Neural cell (in vitro differentiated cells): Measurements from ENCODE around the gene ZNF615. TPM values are rescaled to one million over a fixed set of nuclear protein-coding genes. Genes with fewer than 3 reads are reported as not detected.
"Not testable (repeated sequence)": the region's sequence is repeated elsewhere in the genome, so short reads cannot be mapped to it uniquely, and the experiment has no call there.

Experiments
- H2AFZ ChIP-seq: fragments of 200-600, 300-800 bp; sonication (generic), shearing (Covaris generic); 2 replicates; pipeline ENCODE4 v1.6.0; 2014; ENCODE audit warnings: low read depth, mild to moderate bottlenecking, antibody characterized with exemption, low read length, moderate library complexity
- H3F3A ChIP-seq: fragments of 200-600 bp; shearing (Covaris generic); 2 replicates; pipeline ENCODE4 v1.6.1; 2016; ENCODE audit warnings: mild to moderate bottlenecking, moderate library complexity, mixed read lengths, antibody characterized with exemption, low read length; ENCODE audit not compliant: insufficient read depth, poor library complexity, severe bottlenecking
- H3K27ac ChIP-seq: fragments of 200-600, 300-800 bp; sonication (generic), shearing (Covaris generic); 2 replicates; pipeline ENCODE4 v1.5.1; 2014; ENCODE audit warnings: mild to moderate bottlenecking, low read length, moderate library complexity
- H3K27me3 ChIP-seq: fragments of 300-800, 200-600 bp; sonication (generic), shearing (Covaris generic); 2 replicates; pipeline ENCODE4 v1.6.0; 2014; ENCODE audit warnings: mild to moderate bottlenecking, low read depth, low read length, moderate library complexity; ENCODE audit not compliant: insufficient read depth
- H3K36me3 ChIP-seq: fragments of 300-800, 200-600 bp; sonication (generic), shearing (Covaris generic); 2 replicates; pipeline ENCODE4 v1.5.1; 2014; ENCODE audit warnings: mild to moderate bottlenecking, antibody characterized with exemption, low read length, moderate library complexity; ENCODE audit not compliant: insufficient read depth
- H3K4me2 ChIP-seq: fragments of 300-800, 200-600 bp; sonication (generic), shearing (Covaris generic); 2 replicates; pipeline ENCODE4 v1.6.0; 2014; ENCODE audit warnings: mild to moderate bottlenecking, low read length
- H3K4me3 ChIP-seq: fragments of 300-800, 200-600 bp; sonication (generic), shearing (Covaris generic); 2 replicates; pipeline ENCODE4 v1.5.1; 2014; ENCODE audit warnings: mild to moderate bottlenecking, low read length, moderate library complexity
- H3K79me2 ChIP-seq: fragments of 200-600 bp; shearing (Covaris generic); replicated peaks from 2 replicates; pipeline ENCODE4 v1.6.0; 2014; ENCODE audit warnings: mild to moderate bottlenecking, low read length, moderate library complexity; ENCODE audit not compliant: insufficient read depth
- H3K9ac ChIP-seq: fragments of 300-800, 200-600 bp; sonication (generic), shearing (Covaris generic); 2 replicates; pipeline ENCODE4 v1.6.1; 2016; ENCODE audit warnings: mild to moderate bottlenecking, low read length, mixed read lengths
- H3K9me2 ChIP-seq: fragments of 200-600 bp; shearing (Covaris generic); 2 replicates; pipeline ENCODE4 v1.6.1; 2016; ENCODE audit warnings: mild to moderate bottlenecking, low read length, mixed read lengths; ENCODE audit not compliant: insufficient read depth
- H3K9me3 ChIP-seq: fragments of 200-600, 300-800 bp; sonication (generic), shearing (Covaris generic); 2 replicates; pipeline ENCODE4 v1.6.1; 2016; ENCODE audit warnings: mild to moderate bottlenecking, mixed run types, low read length, moderate library complexity, mixed read lengths
- H4K20me1 ChIP-seq: fragments of 200-600 bp; shearing (Covaris generic); 2 replicates; pipeline ENCODE4 v1.6.1; 2016; ENCODE audit warnings: mild to moderate bottlenecking, mixed run types; ENCODE audit not compliant: insufficient read depth
- EP300 ChIP-seq: fragments of 450-650 bp; conservative IDR thresholded peaks from 2 replicates; pipeline ENCODE4 v1.6.1; 2014; ENCODE audit warnings: antibody characterized with exemption, mild to moderate bottlenecking, moderate library complexity; ENCODE audit not compliant: poor library complexity, severe bottlenecking
- EZH2 ChIP-seq: fragments of 200-600, 300-800 bp; shearing (Covaris generic), sonication (generic); IDR thresholded peaks from 2 replicates; pipeline ENCODE4 v1.6.1; 2014; ENCODE audit warnings: antibody characterized with exemption, low read length, borderline replicate concordance, mild to moderate bottlenecking; ENCODE audit not compliant: insufficient read depth, poor library complexity, severe bottlenecking
- MXI1 ChIP-seq: fragments of 450-650 bp; conservative IDR thresholded peaks from 2 replicates; pipeline ENCODE4 v1.6.1; 2014; ENCODE audit warnings: antibody characterized with exemption, mild to moderate bottlenecking; ENCODE audit not compliant: poor library complexity, severe bottlenecking
- POLR2AphosphoS5 ChIP-seq: IDR thresholded peaks from 2 replicates; pipeline ENCODE4 v1.6.1; 2012
- RAD21 ChIP-seq: fragments of 450-650 bp; conservative IDR thresholded peaks from 2 replicates; pipeline ENCODE4 v1.6.1; 2014; ENCODE audit warnings: antibody characterized with exemption, mild to moderate bottlenecking, moderate library complexity
- SMC3 ChIP-seq: fragments of 450-650 bp; conservative IDR thresholded peaks from 2 replicates; pipeline ENCODE4 v1.6.1; 2014; ENCODE audit warnings: antibody characterized with exemption, mild to moderate bottlenecking, moderate library complexity; ENCODE audit not compliant: poor library complexity
- TAF1 ChIP-seq: IDR thresholded peaks from 2 replicates; pipeline ENCODE4 v1.6.1; 2012; ENCODE audit warnings: low read depth
- polyA plus RNA-seq: library from polyadenylated mRNA; depleted of rRNA; stranded (reverse); fragments of >200 nt; gene quantifications from 2 replicates; pipeline ENCODE4 v1.2.3, GENCODE V29; 2014
- TF ChIP-seq, protein P1 (sequence below): IDR thresholded peaks from 2 replicates; pipeline ENCODE4 v1.6.1; 2012; ENCODE audit warnings: borderline replicate concordance
- TF ChIP-seq, protein P2 (sequence below): fragments of 450-650 bp; IDR thresholded peaks from 2 replicates; pipeline ENCODE4 v1.5.1; 2014; ENCODE audit warnings: antibody characterized with exemption, mild to moderate bottlenecking, moderate library complexity; ENCODE audit not compliant: poor library complexity, severe bottlenecking

The ZNF615 gene
- polyA plus RNA-seq, 1 donor from 2014 or later, result 16.3 TPM

DNA sequence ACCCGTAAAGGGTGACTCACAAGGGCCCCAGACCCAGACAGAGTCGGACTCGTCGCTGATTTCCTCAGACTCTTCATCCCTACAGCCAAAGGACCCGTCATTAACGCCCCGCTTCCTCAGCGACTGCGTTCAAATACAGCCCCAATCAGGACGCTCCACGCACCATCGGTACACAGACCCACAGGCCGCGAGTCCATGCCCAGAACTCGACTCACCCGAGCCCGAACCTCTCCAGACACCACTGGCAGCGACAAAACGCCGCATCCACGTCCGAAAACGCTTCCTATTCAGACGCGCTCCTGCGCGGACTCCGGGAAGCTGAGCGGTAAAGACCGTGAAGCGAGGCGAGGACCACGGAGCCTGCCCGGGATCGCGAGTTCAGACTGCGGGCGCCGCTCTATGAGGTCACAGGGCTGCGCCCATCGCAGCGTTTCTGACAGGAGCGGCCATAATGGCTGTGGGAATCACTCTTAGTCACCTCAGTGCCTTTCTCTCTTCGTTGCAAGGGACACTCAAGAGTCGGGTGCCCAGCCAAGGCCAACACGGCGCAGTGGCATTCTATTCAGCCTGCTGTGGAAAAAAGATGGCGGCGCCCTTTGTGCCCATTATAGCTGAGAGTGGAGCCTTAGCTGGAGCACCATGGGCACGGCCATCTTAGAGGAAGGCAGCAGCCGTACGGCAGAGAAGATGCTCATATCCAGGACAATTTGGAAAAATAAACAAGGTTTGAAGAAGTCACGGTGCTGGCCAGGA, 20.2 kb upstream of the ZNF615 start, which contains the start of gene ZNF614:
Gene ZNF614, minus strand, starts transcription at position 353 of the 753 bp plus-strand sequence. CDS start 2,634 bp downstream, outside the sequence.
- peaks cover 32% of the 10 kb centered on the region for H3K79me2 ChIP-seq
- peaks cover 28% of the 10 kb centered on the region for H3K36me3 ChIP-seq
- H4K20me1 ChIP-seq, result no peaks in the 10 kb centered on the region

GRCh38 chr19:52026255-52026990, 18.4 kb upstream of the ZNF615 start:
- not testable (repeated sequence) for H3F3A ChIP-seq, H3K27me3 ChIP-seq, H4K20me1 ChIP-seq, H2AFZ ChIP-seq, H3K9ac ChIP-seq, H3K27ac ChIP-seq, H3K9me2 ChIP-seq, H3K9me3 ChIP-seq, H3K4me2 ChIP-seq
- H3K4me3 ChIP-seq, result peak overlapping the region; percentile 93
- H3K36me3 ChIP-seq, result peaks cover 17% of the 10 kb centered on the region
- H3K79me2 ChIP-seq, result peaks cover 32% of the 10 kb centered on the region

More for the DNA sequence above, 20.2 kb upstream of the ZNF615 start, which contains the start of gene ZNF614:
- Histone ChIP-seq H3K27me3 (no peaks in the 10 kb centered on the region), H3K4me2 (peak within 1 kb of the TSS; percentile 78), H3K9me2 (no peaks in the 10 kb centered on the region), H3F3A (no peaks in the 10 kb centered on the region), H3K4me3 (peak within 1 kb of the TSS; percentile 93), H2AFZ (peak within 1 kb of the TSS; percentile 54), H3K9me3 (peaks cover 10% of the 10 kb centered on the region), H3K9ac (peak within 1 kb of the TSS; percentile 97), H3K27ac (peak within 1 kb of the TSS; percentile 97)
- TF ChIP-seq POLR2AphosphoS5, result peak; percentile 92
- TF ChIP-seq MXI1, result peak; percentile 92
- peak; percentile 95 for TF ChIP-seq TAF1
- TF ChIP-seq, protein P1, sequence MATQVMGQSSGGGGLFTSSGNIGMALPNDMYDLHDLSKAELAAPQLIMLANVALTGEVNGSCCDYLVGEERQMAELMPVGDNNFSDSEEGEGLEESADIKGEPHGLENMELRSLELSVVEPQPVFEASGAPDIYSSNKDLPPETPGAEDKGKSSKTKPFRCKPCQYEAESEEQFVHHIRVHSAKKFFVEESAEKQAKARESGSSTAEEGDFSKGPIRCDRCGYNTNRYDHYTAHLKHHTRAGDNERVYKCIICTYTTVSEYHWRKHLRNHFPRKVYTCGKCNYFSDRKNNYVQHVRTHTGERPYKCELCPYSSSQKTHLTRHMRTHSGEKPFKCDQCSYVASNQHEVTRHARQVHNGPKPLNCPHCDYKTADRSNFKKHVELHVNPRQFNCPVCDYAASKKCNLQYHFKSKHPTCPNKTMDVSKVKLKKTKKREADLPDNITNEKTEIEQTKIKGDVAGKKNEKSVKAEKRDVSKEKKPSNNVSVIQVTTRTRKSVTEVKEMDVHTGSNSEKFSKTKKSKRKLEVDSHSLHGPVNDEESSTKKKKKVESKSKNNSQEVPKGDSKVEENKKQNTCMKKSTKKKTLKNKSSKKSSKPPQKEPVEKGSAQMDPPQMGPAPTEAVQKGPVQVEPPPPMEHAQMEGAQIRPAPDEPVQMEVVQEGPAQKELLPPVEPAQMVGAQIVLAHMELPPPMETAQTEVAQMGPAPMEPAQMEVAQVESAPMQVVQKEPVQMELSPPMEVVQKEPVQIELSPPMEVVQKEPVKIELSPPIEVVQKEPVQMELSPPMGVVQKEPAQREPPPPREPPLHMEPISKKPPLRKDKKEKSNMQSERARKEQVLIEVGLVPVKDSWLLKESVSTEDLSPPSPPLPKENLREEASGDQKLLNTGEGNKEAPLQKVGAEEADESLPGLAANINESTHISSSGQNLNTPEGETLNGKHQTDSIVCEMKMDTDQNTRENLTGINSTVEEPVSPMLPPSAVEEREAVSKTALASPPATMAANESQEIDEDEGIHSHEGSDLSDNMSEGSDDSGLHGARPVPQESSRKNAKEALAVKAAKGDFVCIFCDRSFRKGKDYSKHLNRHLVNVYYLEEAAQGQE, result peak; percentile 91
- TF ChIP-seq, protein P2, sequence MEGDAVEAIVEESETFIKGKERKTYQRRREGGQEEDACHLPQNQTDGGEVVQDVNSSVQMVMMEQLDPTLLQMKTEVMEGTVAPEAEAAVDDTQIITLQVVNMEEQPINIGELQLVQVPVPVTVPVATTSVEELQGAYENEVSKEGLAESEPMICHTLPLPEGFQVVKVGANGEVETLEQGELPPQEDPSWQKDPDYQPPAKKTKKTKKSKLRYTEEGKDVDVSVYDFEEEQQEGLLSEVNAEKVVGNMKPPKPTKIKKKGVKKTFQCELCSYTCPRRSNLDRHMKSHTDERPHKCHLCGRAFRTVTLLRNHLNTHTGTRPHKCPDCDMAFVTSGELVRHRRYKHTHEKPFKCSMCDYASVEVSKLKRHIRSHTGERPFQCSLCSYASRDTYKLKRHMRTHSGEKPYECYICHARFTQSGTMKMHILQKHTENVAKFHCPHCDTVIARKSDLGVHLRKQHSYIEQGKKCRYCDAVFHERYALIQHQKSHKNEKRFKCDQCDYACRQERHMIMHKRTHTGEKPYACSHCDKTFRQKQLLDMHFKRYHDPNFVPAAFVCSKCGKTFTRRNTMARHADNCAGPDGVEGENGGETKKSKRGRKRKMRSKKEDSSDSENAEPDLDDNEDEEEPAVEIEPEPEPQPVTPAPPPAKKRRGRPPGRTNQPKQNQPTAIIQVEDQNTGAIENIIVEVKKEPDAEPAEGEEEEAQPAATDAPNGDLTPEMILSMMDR, result peak; percentile 28
- TF ChIP-seq EP300, result peak; percentile 77
- no peak for TF ChIP-seq EZH2
- peak; percentile 36 for TF ChIP-seq RAD21
- peak; percentile 58 for TF ChIP-seq SMC3

- H3K27me3 ChIP-seq, H3K9me2 ChIP-seq, H3F3A ChIP-seq, H3K4me2 ChIP-seq, H3K9me3 ChIP-seq, H4K20me1 ChIP-seq, H3K27ac ChIP-seq, H2AFZ ChIP-seq, H3K4me3 ChIP-seq, H3K9ac ChIP-seq: not testable (repeated sequence)
- H3K36me3 ChIP-seq, result peaks cover 27% of the 10 kb centered on the region
- H3K79me2 ChIP-seq, result peaks cover 25% of the 10 kb centered on the region
These were observed 16.5 kb upstream of the ZNF615 start for GRCh38 chr19:52024478-52024877.
